Activated CD8-positive, alpha-beta memory T cell treated with anti-CD3 and anti-CD28 coated beads, Interleukin-2, amount 50 U/mL, for 48 hours (primary cell): ENCODE data around the gene SELENBP1.
"Not testable (repeated sequence)": the region's sequence is repeated elsewhere in the genome, so short reads cannot be mapped to it uniquely, and the experiment has no call there.

ENCODE experiments used
- DNase-seq: peaks from one replicate; pipeline ENCODE4 v3.0.0-alpha.2; 2020

SELENBP1 gene

GRCh38 chr1:151377150-151377884 is 4.8 kb upstream of the SELENBP1 start:
- no peak for DNase-seq

GRCh38 chr1:151373196-151373595 is 691 bp upstream of the SELENBP1 start:
- DNase-seq = no peak

GRCh38 chr1:151371370-151372057 is 991 bp downstream of the SELENBP1 start:
- no peak for DNase-seq

- no peak for DNase-seq
These were observed 2.1 kb downstream of the SELENBP1 start for GRCh38 chr1:151370211-151370911.

- no peak for DNase-seq
These were observed 2.9 kb downstream of the SELENBP1 start for GRCh38 chr1:151369621-151370048.

- no peak for DNase-seq
These were observed 3.2 kb downstream of the SELENBP1 start for GRCh38 chr1:151369302-151369610.

GRCh38 chr1:151368393-151369301 is 3.9 kb downstream of the SELENBP1 start:
- DNase-seq = no peak

GRCh38 chr1:151367658-151368392 is 4.7 kb downstream of the SELENBP1 start:
- DNase-seq = no peak

- DNase-seq = no peak
These were observed 7.5 kb downstream of the SELENBP1 start for GRCh38 chr1:151364996-151365395.

GRCh38 chr1:151362308-151363155 is 10.0 kb downstream of the SELENBP1 start:
- DNase-seq = no peak

- DNase-seq = no peak
These were observed 10.6 kb downstream of the SELENBP1 start for GRCh38 chr1:151361883-151362282.

GRCh38 chr1:151356696-151357095 is 15.8 kb downstream of the SELENBP1 start:
- no peak for DNase-seq

- DNase-seq = no peak
These were observed 20.3 kb downstream of the SELENBP1 start for GRCh38 chr1:151352021-151352718.

- DNase-seq = not testable (repeated sequence)
These were observed 22.2 kb downstream of the SELENBP1 start for GRCh38 chr1:151350323-151350722.

GRCh38 chr1:151347523-151348246 is 24.8 kb downstream of the SELENBP1 start:
- no peak for DNase-seq

GRCh38 chr1:151346769-151347522 is 25.6 kb downstream of the SELENBP1 start, which contains the start of gene RFX5:
Gene RFX5 (minus strand): TSS chr1:151347252. CDS start chr1:151346320, 932 bp downstream.
- peak; percentile 91 for DNase-seq

- no peak for DNase-seq
These were observed 26.3 kb downstream of the SELENBP1 start for GRCh38 chr1:151346082-151346768.

GRCh38 chr1:151344291-151344690 is 28.2 kb downstream of the SELENBP1 start:
- DNase-seq = no peak
